GM15510 (cell line): ENCODE data around the gene SLAMF1.

Source experiments
- POLR2A ChIP-seq: IDR thresholded peaks from 3 replicates; pipeline ENCODE4 v1.6.1; 2011; ENCODE audit warnings: borderline replicate concordance; ENCODE audit not compliant: insufficient read length; ENCODE audit errors: extremely low read depth

The SLAMF1 gene

GRCh38 chr1:160646711-160647328, at the start of gene SLAMF1:
TSS of gene SLAMF1 (minus strand) at chr1:160647044. CDS start at chr1:160646945, 99 bp downstream.
- peak; percentile 93 for TF ChIP-seq POLR2A

GRCh38 chr1:160685266-160685665, 38.4 kb upstream of the SLAMF1 start:
- no peak for TF ChIP-seq POLR2A

- no peak for TF ChIP-seq POLR2A
Observed at GRCh38 chr1:160682983-160683865, 36.4 kb upstream of the SLAMF1 start.

- TF ChIP-seq POLR2A = no peak
Observed at GRCh38 chr1:160681891-160682140, 35.0 kb upstream of the SLAMF1 start.

GRCh38 chr1:160681066-160681890, 34.4 kb upstream of the SLAMF1 start:
- TF ChIP-seq POLR2A = peak; percentile 39

- peak; percentile 43 for TF ChIP-seq POLR2A
Observed at GRCh38 chr1:160680399-160680798, 33.6 kb upstream of the SLAMF1 start.

GRCh38 chr1:160679893-160680292, 33.0 kb upstream of the SLAMF1 start:
- TF ChIP-seq POLR2A = no peak

- no peak for TF ChIP-seq POLR2A
Observed at GRCh38 chr1:160676869-160677597, 30.2 kb upstream of the SLAMF1 start.

- TF ChIP-seq POLR2A = peak; percentile 25
Observed at GRCh38 chr1:160675641-160676410, 29.0 kb upstream of the SLAMF1 start.

GRCh38 chr1:160674415-160674814, 27.6 kb upstream of the SLAMF1 start:
- no peak for TF ChIP-seq POLR2A

GRCh38 chr1:160672789-160673695, 26.2 kb upstream of the SLAMF1 start:
- TF ChIP-seq POLR2A = peak; percentile 20

- no peak for TF ChIP-seq POLR2A
Observed at GRCh38 chr1:160671603-160672517, 25.0 kb upstream of the SLAMF1 start.

GRCh38 chr1:160670701-160671100, 23.9 kb upstream of the SLAMF1 start:
- no peak for TF ChIP-seq POLR2A

GRCh38 chr1:160669802-160670201, 23.0 kb upstream of the SLAMF1 start:
- TF ChIP-seq POLR2A = no peak
